C1 segment of cervical spinal cord (tissue), 14 donors: ENCODE results near the gene SYNE3.
A peak's percentile ranks its signal among the peaks of the same experiment; 100 is the strongest.

Source experiments
- DNase-seq, 14 donors: peaks; one replicate each; lab custom pipeline; 2025; lab: John Stamatoyannopoulos, UW

Gene SYNE3

GRCh38 chr14:95540236-95540855 is 23.9 kb upstream of the SYNE3 start:
- no peak for DNase-seq

DNA sequence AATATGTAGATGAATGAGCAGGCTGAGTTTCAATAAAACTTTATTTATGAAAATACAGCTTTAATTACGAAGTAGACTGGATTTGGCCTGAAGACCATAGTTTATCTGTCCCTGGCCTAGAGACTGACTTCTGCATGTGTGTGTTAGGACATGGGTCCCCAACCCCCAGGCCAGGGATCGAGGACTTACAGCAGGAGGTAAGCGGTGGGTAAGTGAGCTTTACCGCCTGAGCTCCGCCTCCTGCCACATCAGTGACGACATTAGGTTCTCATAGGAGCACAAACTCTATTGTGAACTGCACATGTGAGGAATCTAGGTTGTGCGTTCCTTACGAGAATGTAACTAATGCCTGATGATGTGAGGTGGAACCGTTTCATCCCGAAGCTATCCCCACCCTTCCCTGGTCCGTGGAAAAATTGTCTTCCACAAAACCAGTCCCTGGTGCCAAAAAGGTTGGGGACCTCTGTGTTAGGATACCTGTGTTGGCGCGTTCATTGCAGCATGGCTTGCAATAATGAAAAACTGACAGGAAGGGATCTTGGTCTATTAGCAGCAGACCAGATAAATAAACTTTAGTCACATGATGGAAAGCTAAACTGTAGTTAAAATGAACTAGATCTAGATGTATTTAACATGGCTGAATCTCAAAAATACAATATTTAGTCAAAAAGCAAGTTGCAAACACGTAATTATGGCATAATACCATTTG is 22.5 kb upstream of the SYNE3 start:
- no peak for DNase-seq

GRCh38 chr14:95537298-95538089 is 21.0 kb upstream of the SYNE3 start:
- DNase-seq: no peak

DNA sequence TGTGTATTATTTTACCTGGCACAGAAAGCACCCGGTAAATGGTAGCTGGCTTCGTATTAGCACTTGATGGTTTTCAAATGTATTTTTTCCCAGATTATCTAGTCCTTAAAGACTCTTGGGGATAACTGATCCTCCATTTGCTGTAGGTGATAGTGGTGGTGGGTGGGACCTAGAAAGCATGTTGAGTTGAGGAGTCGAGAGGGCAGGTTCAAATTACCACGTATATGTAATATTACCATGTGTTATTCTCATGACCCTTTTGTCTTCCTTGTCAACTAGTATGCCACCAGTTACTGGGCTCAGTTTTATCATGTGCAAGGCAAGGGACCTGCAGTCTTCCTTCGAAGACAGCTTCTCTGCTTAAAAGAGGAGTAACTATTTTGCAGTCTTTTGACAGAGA is 20.2 kb upstream of the SYNE3 start:
- no peak for DNase-seq

DNA sequence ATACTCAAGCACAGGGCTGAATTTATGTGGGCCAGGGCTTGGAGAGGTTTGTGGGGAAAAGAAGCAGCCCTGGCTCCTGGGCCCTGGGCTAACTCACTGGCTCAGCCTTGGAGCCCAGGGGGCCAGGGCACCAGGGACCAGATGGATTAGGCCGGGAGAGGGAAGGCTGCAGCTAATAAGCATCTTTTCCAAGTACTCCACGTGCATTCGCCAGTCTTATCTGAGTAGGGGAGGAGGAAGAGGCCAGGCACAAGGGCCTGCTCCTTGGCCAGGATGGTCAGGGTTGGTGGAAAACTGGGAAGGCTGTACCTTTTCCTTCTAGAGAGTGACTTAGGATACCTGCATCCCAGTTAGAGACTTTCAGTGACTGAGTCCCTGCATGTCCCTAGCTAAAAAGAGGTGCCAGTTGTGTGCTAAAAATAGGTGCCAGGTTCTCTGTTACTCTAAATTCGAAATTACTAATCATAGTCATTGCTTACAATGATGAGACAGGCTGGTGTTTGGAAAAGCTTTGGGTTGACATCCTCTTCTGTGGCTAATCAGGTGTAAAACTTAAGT is 19.7 kb upstream of the SYNE3 start:
- no peak for DNase-seq

DNA sequence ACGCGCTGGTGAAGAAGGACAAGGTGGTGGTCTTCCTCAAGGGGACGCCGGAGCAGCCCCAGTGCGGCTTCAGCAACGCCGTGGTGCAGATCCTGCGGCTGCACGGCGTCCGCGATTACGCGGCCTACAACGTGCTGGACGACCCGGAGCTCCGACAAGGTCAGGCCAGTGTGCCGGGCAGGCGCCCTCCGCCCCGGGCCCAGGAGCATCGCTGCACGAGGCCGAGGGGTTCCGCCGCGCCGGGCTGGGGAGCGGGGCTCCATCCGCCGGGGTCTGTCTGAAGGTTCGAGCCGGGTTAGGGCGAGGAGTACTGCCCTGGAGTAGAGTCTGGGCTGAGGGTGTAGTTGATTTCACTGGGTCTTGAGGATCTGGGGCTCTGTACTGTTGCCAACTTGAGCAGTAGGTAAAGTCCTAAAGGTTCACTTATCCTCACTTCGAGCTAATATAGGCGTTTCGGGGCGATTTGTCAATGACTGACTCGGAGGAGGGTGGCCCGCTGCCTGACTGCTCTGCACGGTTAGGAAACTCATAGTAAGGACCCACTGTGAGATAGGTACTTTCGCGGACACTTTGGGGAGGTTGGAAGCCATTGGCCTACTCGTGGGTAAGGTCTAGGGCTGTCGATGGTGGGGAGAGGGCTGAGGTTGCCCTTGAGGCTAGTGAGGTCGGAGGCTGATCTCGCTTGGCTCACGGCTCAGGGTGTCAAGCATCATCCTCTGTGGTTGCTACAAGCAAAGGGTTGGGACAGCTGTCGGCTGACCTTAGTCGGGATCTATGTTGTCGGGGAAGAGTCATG is 19.0 kb upstream of the SYNE3 start:
- peak in 1 of 14 donors; percentile 15 for DNase-seq

- DNase-seq: peak; percentile 81 to 100 (median 99)
Measured at GRCh38 chr14:95534299-95535225, 18.1 kb upstream of the SYNE3 start, which contains the start of gene GLRX5. GLRX5 (plus strand) TSS chr14:95535050; CDS start chr14:95535090, 40 bp downstream.

GRCh38 chr14:95533822-95534221 is 17.4 kb upstream of the SYNE3 start:
- no peak for DNase-seq

DNA sequence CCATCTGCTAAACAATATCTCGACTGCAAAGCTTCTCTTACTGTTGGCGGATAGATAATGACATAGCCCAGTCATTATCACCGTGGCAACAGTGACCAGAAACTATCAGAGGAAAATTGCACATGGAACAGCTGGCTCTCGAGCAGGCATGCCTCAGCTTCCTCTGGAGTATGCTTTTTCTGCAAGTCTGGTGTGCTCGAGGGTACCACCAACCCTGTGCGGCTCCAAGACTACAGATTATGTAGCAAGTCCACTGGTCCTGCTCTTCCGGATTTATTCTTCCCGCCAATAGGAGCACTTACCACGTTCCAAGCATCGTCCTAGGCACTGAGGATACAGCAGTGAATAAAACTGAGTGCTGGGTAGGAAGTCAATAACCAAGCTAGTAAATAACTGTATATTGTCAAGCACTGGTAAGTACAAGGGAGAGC is 17.0 kb upstream of the SYNE3 start:
- no peak for DNase-seq

- DNase-seq: no peak
Measured at GRCh38 chr14:95531969-95532368, 15.5 kb upstream of the SYNE3 start.

- DNase-seq: no peak
Measured at GRCh38 chr14:95531473-95531872, 15.0 kb upstream of the SYNE3 start.

DNA sequence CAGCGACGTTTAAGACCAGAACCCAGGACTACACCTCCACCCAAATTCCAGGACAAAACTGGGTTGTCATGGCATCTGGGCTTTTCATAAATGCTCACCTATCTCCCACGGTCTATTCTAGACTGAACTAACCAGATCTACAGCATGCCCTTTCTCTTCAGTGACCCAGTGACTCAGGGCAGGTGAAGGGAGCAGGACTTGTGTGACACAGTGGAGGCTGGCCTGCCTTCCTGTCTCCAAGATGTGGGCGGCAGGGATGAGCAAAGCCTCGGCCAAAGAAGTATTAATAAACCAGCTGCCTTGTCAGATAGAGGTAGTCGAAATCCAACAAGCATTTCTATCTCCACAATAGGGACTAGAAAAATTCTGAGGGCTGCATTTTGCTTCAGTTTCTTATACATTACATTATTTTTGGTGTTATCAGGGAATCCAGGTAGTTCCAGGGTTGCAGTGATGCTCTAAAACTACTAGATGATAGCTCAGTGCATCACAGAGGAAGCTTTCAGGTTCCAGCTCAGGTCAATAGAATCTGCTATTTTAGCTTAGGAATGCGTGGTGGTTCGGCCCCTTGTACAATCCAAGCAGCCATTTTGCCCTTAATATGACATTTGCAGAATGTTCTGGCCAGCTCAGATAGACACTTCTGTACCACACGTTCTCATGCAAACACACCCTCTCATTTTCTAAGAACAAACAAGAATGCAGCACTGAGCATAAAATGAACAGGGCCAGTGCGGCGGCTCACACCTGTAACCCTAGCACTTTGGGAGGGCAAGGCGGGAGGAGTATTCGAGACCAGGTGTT is 14.2 kb upstream of the SYNE3 start:
- no peak for DNase-seq

DNA sequence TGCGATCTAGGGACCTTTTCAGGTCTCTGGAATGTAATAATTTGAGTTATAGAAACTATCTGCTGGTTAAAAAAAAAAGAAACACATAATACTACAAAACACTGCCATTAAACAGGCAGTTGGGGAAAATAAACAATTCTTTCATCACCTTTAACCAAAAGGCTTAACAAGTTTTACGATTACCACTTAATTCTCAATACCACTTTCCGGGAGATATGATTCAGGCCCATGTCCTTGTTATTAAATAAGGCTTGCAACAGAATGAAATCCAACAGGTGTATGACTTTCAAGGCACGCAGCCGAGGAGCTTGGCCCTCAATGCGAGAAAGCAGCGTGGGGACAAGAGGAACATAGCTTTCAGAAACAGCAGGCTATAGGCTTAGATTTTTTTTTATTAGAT is 12.8 kb upstream of the SYNE3 start:
- DNase-seq: no peak

DNA sequence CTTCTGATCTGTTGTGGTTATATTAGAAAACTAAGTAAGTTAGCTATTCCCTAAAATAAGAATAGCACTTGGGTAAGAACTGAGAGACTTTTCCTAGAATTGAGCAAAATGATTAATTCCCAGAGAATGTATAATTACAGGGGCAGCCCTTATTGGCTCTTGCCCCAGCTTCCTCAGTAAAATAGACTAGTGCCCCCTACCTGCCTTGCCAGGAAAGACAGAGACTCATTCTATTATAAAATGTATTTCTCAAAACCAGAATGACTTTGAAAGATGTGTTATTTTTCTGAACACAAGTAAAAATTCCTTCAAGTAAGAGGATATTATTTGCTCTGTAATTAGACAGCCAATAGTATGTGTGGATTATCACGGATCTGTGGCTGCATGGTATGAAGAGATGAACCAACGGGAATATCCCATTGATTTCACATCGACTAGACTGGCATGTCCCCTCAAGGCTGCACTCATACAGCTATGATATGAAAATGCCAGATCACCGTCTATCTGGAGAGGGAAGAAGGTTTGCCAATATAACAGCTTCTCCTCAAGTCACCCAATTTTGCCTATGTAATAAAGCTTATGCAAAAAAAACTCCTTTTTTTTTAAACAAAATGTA is 11.0 kb upstream of the SYNE3 start:
- peak in 2 of 14 donors; percentile 9 to 24 for DNase-seq

DNA sequence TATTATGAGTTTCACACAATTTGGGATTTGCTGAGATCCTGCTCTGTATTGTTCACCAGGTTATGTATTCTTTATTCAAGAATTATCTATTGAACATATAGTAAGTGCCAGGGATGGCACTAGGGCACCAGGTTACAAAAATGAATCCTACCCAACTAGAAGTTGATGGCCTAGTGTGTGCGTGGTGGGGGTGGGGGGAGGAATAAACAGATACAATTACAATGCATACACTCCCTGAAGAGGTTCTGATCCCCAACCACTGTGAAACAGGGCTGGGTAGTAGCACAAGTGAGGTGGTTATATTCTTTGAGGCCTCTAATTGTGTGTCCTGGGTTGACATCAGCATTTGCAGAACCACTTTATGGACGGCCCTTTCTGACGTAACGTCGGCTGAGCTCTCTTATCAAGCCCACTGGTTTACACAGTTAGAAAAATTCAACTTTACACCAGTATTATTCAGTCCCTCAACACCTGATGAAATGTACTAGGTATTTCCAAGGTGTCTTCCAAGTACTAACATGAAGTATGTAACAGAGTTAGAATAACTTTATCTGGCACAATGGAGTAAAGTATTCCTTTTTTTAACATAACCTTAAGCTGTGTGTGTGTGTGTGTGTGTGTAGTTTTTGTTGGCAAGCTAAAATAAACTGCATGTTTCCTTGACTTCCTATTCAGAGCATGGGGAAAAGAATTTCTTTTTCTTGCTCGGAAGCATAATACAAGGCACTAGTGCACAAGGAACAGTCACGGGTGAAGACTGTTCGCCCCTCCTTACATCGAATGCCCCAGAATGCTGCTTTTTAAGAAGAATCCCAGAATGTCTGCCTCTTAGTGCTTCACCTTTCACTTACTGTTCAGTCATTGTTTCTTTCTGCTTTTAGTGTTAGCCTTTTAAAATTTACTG is 10.3 kb upstream of the SYNE3 start:
- peak in 1 of 14 donors; percentile 22 for DNase-seq

GRCh38 chr14:95525999-95526398 is 9.5 kb upstream of the SYNE3 start:
- no peak for DNase-seq

DNA sequence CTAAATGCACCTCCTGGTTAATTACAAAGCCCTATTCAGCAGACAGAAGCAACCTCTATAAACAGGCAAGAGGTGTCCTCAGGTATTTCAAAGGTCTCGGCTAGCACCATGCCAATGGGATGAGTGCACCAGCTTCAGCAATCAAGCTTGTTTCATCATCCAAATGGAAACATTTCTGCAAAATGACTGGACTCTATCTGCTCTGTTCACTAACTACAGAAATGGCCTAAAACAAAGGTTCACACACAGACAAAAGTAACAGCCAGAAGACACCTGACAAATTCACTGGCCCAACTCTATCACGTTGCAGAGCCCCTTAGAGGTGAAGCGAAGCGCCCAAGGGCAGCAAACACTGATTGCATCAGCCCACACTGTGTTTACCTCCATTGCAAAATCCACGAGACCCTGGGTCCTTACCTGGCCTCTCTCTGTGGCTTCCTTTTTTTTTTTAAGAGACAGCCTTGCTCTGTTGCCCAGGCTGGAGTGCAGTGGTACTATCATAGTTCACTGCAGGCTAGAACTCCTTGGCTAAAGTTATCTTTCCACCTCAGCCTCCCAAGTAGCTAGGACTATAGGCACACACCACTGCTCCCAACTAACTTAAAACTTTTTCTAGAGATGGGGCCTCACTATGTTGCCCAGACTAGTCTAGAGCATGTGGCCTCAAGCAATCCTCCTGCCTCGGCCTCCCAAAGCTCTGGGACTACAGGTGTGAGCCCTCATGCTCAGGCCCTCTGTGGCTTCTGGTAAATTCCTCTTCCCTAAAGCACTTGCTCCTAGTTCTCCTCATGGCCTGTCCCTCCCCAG is 8.5 kb upstream of the SYNE3 start:
- no peak for DNase-seq
